SK-N-SH treated with all-trans-retinoic acid at 6 μM for 48 hours (cell line): Measurements from ENCODE around the gene RASSF10.
"Not testable (repeated sequence)": the region's sequence is repeated elsewhere in the genome, so short reads cannot be mapped to it uniquely, and the experiment has no call there.

Experiments
- ATAC-seq: fragments of 200-7000 bp; cut with Tn5 transposase; 3 replicates; pipeline ENCODE4 v1.9.1; 2020; ENCODE audit warnings: mild to moderate bottlenecking, moderate library complexity
- ARNTL ChIP-seq: fragments of 450-650 bp; formaldehyde crosslinking; IDR thresholded peaks from 2 replicates; pipeline ENCODE4 v1.5.0; 2020; ENCODE audit warnings: low read depth, mild to moderate bottlenecking, moderate library complexity, borderline replicate concordance
- BACH2 ChIP-seq: fragments of 250-450 bp; sonication (Bioruptor Pico); IDR thresholded peaks from 2 replicates; pipeline ENCODE4 v1.9.0; 2021; ENCODE audit warnings: mild to moderate bottlenecking, borderline replicate concordance
- CSRNP3 ChIP-seq: fragments of 250-450 bp; sonication (Bioruptor Pico); IDR thresholded peaks from 2 replicates; pipeline ENCODE4 v1.5.1; 2021; ENCODE audit warnings: mild to moderate bottlenecking, moderate library complexity
- ESRRG ChIP-seq: fragments of 250-450 bp; sonication (Bioruptor Pico); IDR thresholded peaks from 2 replicates; pipeline ENCODE4 v1.6.1; 2021; ENCODE audit warnings: mild to moderate bottlenecking
- GLIS3 ChIP-seq: fragments of 250-450 bp; sonication (Bioruptor Pico); IDR thresholded peaks from 2 replicates; pipeline ENCODE4 v1.5.0; 2020; ENCODE audit warnings: mild to moderate bottlenecking, moderate library complexity
- ISL1 ChIP-seq: fragments of 250-450 bp; sonication (Bioruptor Pico); IDR thresholded peaks from 2 replicates; pipeline ENCODE4 v2.1.2; 2022; ENCODE audit warnings: mild to moderate bottlenecking, moderate library complexity
- OSR1 ChIP-seq: fragments of 250-450 bp; sonication (Bioruptor Pico); IDR thresholded peaks from 2 replicates; pipeline ENCODE4 v1.8.0; 2022; ENCODE audit warnings: moderate library complexity, mild to moderate bottlenecking, inconsistent platforms
- PATZ1 ChIP-seq: fragments of 250-450 bp; sonication (Bioruptor Pico); IDR thresholded peaks from 2 replicates; pipeline ENCODE4 v1.8.0; 2020; ENCODE audit warnings: mild to moderate bottlenecking, moderate library complexity, borderline replicate concordance
- PPARA ChIP-seq: fragments of 250-450 bp; sonication (Bioruptor Pico); IDR thresholded peaks from 2 replicates; pipeline ENCODE4 v1.5.0; 2020; ENCODE audit warnings: mild to moderate bottlenecking, borderline replicate concordance
- RARB ChIP-seq: fragments of 250-450 bp; sonication (Bioruptor Pico); IDR thresholded peaks from 2 replicates; pipeline ENCODE4 v1.8.0; 2021; ENCODE audit warnings: mild to moderate bottlenecking, moderate library complexity
- SNAI2 ChIP-seq: fragments of 250-450 bp; sonication (Bioruptor Pico); IDR thresholded peaks from 2 replicates; pipeline ENCODE4 v1.5.0; 2020; ENCODE audit warnings: mild to moderate bottlenecking, moderate library complexity
- TCF4 ChIP-seq: fragments of 250-450 bp; sonication (Bioruptor Pico); IDR thresholded peaks from 2 replicates; pipeline ENCODE4 v1.8.0; 2021; ENCODE audit warnings: mild to moderate bottlenecking, moderate library complexity, borderline replicate concordance
- ZC3H10 ChIP-seq: fragments of 250-450 bp; sonication (Bioruptor Pico); IDR thresholded peaks from 2 replicates; pipeline ENCODE4 v1.5.1; 2021; ENCODE audit warnings: mild to moderate bottlenecking, moderate library complexity
- ZFP3 ChIP-seq: fragments of 250-450 bp; sonication (Bioruptor Pico); IDR thresholded peaks from 2 replicates; pipeline ENCODE4 v1.5.0; 2020; ENCODE audit warnings: mild to moderate bottlenecking, moderate library complexity
- ZNF565 ChIP-seq: fragments of 450-650 bp; formaldehyde crosslinking; conservative IDR thresholded peaks from 2 replicates; pipeline ENCODE4 v1.5.0; 2020; ENCODE audit warnings: low read depth, mild to moderate bottlenecking, moderate library complexity
- ZNF70 ChIP-seq: fragments of 450-650 bp; formaldehyde crosslinking; IDR thresholded peaks from 2 replicates; pipeline ENCODE4 v1.5.0; 2020; ENCODE audit warnings: mild to moderate bottlenecking, moderate library complexity
- ZNF8 ChIP-seq: fragments of 450-650 bp; formaldehyde crosslinking; IDR thresholded peaks from 2 replicates; pipeline ENCODE4 v1.5.0; 2020; ENCODE audit warnings: mild to moderate bottlenecking, moderate library complexity

Gene RASSF10

GRCh38 chr11:13039126-13039525, 30.0 kb downstream of the RASSF10 start (continued):
- no peak for TF ChIP-seq SNAI2 (CRISPR knock-in tag)

- TF ChIP-seq ZC3H10 (CRISPR knock-in tag) (no peak), ZNF70 (no peak), ZNF565 (CRISPR knock-in tag) (no peak), ISL1 (CRISPR knock-in tag) (no peak), PPARA (CRISPR knock-in tag) (no peak), RARB (no peak)
- ATAC-seq: no peak
These were observed 31.9 kb downstream of the RASSF10 start for GRCh38 chr11:13040969-13041561.

- ATAC-seq: no peak
- no peak for TF ChIP-seq PPARA (CRISPR knock-in tag)
- TF ChIP-seq, all 23 proteins: peak for 0
These were observed 33.8 kb downstream of the RASSF10 start for GRCh38 chr11:13042873-13043342.

- ATAC-seq: no peak
- TF ChIP-seq ZNF70 (no peak), BACH2 (CRISPR knock-in tag) (no peak)
These were observed 35.0 kb downstream of the RASSF10 start for GRCh38 chr11:13043912-13044628.

- not testable (repeated sequence) for ATAC-seq
These were observed 36.0 kb downstream of the RASSF10 start for GRCh38 chr11:13045089-13045488.

GRCh38 chr11:13045734-13046133, 36.6 kb downstream of the RASSF10 start:
- TF ChIP-seq ESRRG (CRISPR knock-in tag) (no peak), ARNTL (CRISPR knock-in tag) (no peak)
- TF ChIP-seq, all 23 proteins: peak for 0
- no peak for ATAC-seq

GRCh38 chr11:13046637-13047570, 37.8 kb downstream of the RASSF10 start:
- TF ChIP-seq RARB (no peak), GLIS3 (CRISPR knock-in tag) (no peak), BACH2 (CRISPR knock-in tag) (no peak), ZNF8 (no peak), ZFP3 (CRISPR knock-in tag) (no peak), ARNTL (CRISPR knock-in tag) (no peak), ISL1 (CRISPR knock-in tag) (no peak), ESRRG (CRISPR knock-in tag) (no peak), CSRNP3 (CRISPR knock-in tag) (no peak), ZC3H10 (CRISPR knock-in tag) (no peak), ZNF565 (CRISPR knock-in tag) (no peak), OSR1 (no peak), SNAI2 (CRISPR knock-in tag) (no peak), TCF4 (CRISPR knock-in tag) (no peak), PATZ1 (CRISPR knock-in tag) (no peak)
- ATAC-seq: no peak
